ENCODE measurements around the gene MOB2.

MOB2 gene

GRCh38 chr11:1522081-1522424 is 35.5 kb upstream of the MOB2 start:
- H3K36me3 Mint-ChIP-seq: no peaks in the 10 kb centered on the region
- H3K4me1 Mint-ChIP-seq (ENCODE audit: low read depth): peaks cover 44% of the 10 kb centered on the region
- H3K27ac Mint-ChIP-seq: no peak overlapping the region
- no peak overlapping the region for H3K4me3 Mint-ChIP-seq
- H3K9me3 Mint-ChIP-seq (ENCODE audit: low read depth): no peaks in the 10 kb centered on the region
- H3K27me3 Mint-ChIP-seq: no peaks in the 10 kb centered on the region

GRCh38 chr11:1521382-1522080 is 35.0 kb upstream of the MOB2 start:
- no peak overlapping the region for H3K4me3 Mint-ChIP-seq
- H3K4me1 Mint-ChIP-seq (ENCODE audit: low read depth): peaks cover 49% of the 10 kb centered on the region
- peak overlapping the region; percentile 46 for H3K27ac Mint-ChIP-seq
- H3K9me3 Mint-ChIP-seq (ENCODE audit: low read depth): no peaks in the 10 kb centered on the region
- no peaks in the 10 kb centered on the region for H3K27me3 Mint-ChIP-seq
- H3K36me3 Mint-ChIP-seq: no peaks in the 10 kb centered on the region

GRCh38 chr11:1520663-1521267 is 34.2 kb upstream of the MOB2 start:
- Mint-ChIP-seq H3K4me1 (ENCODE audit: low read depth) (peaks cover 52% of the 10 kb centered on the region), H3K27ac (peak overlapping the region; percentile 46), H3K4me3 (no peak overlapping the region), H3K36me3 (no peaks in the 10 kb centered on the region), H3K9me3 (ENCODE audit: low read depth) (no peaks in the 10 kb centered on the region), H3K27me3 (no peaks in the 10 kb centered on the region)

- no peaks in the 10 kb centered on the region for H3K9me3 Mint-ChIP-seq (ENCODE audit: low read depth)
- H3K4me1 Mint-ChIP-seq (ENCODE audit: low read depth): peaks cover 56% of the 10 kb centered on the region
- H3K27me3 Mint-ChIP-seq: no peaks in the 10 kb centered on the region
- no peak overlapping the region for H3K4me3 Mint-ChIP-seq
- H3K27ac Mint-ChIP-seq: no peak overlapping the region
- no peaks in the 10 kb centered on the region for H3K36me3 Mint-ChIP-seq
Measured at GRCh38 chr11:1520209-1520662, 33.7 kb upstream of the MOB2 start.

GRCh38 chr11:1519028-1520010 is 32.7 kb upstream of the MOB2 start:
- Mint-ChIP-seq H3K27ac (no peak overlapping the region), H3K4me1 (ENCODE audit: low read depth) (peaks cover 59% of the 10 kb centered on the region), H3K27me3 (no peaks in the 10 kb centered on the region), H3K9me3 (ENCODE audit: low read depth) (no peaks in the 10 kb centered on the region), H3K4me3 (no peak overlapping the region), H3K36me3 (no peaks in the 10 kb centered on the region)

GRCh38 chr11:1518301-1518700 is 31.7 kb upstream of the MOB2 start:
- peaks cover 58% of the 10 kb centered on the region for H3K4me1 Mint-ChIP-seq (ENCODE audit: low read depth)
- H3K27me3 Mint-ChIP-seq: no peaks in the 10 kb centered on the region
- H3K9me3 Mint-ChIP-seq (ENCODE audit: low read depth): no peaks in the 10 kb centered on the region
- no peak overlapping the region for H3K27ac Mint-ChIP-seq
- no peaks in the 10 kb centered on the region for H3K36me3 Mint-ChIP-seq
- no peak overlapping the region for H3K4me3 Mint-ChIP-seq

- Mint-ChIP-seq H3K9me3 (ENCODE audit: low read depth) (no peaks in the 10 kb centered on the region), H3K4me3 (peak overlapping the region; percentile 28), H3K27me3 (no peaks in the 10 kb centered on the region), H3K27ac (no peak overlapping the region), H3K36me3 (no peaks in the 10 kb centered on the region), H3K4me1 (ENCODE audit: low read depth) (peaks cover 58% of the 10 kb centered on the region)
Measured at GRCh38 chr11:1517117-1518005, 30.8 kb upstream of the MOB2 start.

- Mint-ChIP-seq H3K4me3 (no peak overlapping the region), H3K27ac (no peak overlapping the region), H3K27me3 (no peaks in the 10 kb centered on the region), H3K36me3 (no peaks in the 10 kb centered on the region), H3K4me1 (ENCODE audit: low read depth) (peaks cover 60% of the 10 kb centered on the region), H3K9me3 (ENCODE audit: low read depth) (no peaks in the 10 kb centered on the region)
Measured at GRCh38 chr11:1516273-1517067, 29.9 kb upstream of the MOB2 start.

GRCh38 chr11:1515082-1516060 is 28.8 kb upstream of the MOB2 start:
- Mint-ChIP-seq H3K4me1 (ENCODE audit: low read depth) (peaks cover 53% of the 10 kb centered on the region), H3K27ac (no peak overlapping the region), H3K36me3 (no peaks in the 10 kb centered on the region)

GRCh38 chr11:1514336-1515061 is 27.9 kb upstream of the MOB2 start:
- H3K27me3 Mint-ChIP-seq: no peaks in the 10 kb centered on the region
- no peaks in the 10 kb centered on the region for H3K9me3 Mint-ChIP-seq (ENCODE audit: low read depth)
- no peaks in the 10 kb centered on the region for H3K36me3 Mint-ChIP-seq
- H3K4me1 Mint-ChIP-seq (ENCODE audit: low read depth): peaks cover 54% of the 10 kb centered on the region
- no peak overlapping the region for H3K4me3 Mint-ChIP-seq
- H3K27ac Mint-ChIP-seq: no peak overlapping the region

More at GRCh38 chr11:1515082-1516060, 28.8 kb upstream of the MOB2 start:
- no peak overlapping the region for H3K4me3 Mint-ChIP-seq
- H3K27me3 Mint-ChIP-seq: no peaks in the 10 kb centered on the region
- no peaks in the 10 kb centered on the region for H3K9me3 Mint-ChIP-seq (ENCODE audit: low read depth)

- Mint-ChIP-seq H3K27me3 (no peaks in the 10 kb centered on the region), H3K4me1 (ENCODE audit: low read depth) (peaks cover 56% of the 10 kb centered on the region), H3K4me3 (no peak overlapping the region), H3K9me3 (ENCODE audit: low read depth) (no peaks in the 10 kb centered on the region), H3K36me3 (no peaks in the 10 kb centered on the region), H3K27ac (peak overlapping the region; percentile 46)
Measured at GRCh38 chr11:1513326-1514296, 27.0 kb upstream of the MOB2 start.

Data from activated naive CD8-positive, alpha-beta T cell (primary cell).